Spleen (tissue), 7 donors: ENCODE results near the gene PATL1.

ENCODE experiments used
- POLR2AphosphoS5 ChIP-seq, 3 donors: sonication (generic); formaldehyde crosslinking; IDR thresholded peaks; one replicate each; pipeline ENCODE4 v1.5.1; 2017; ENCODE audit warnings: antibody characterized with exemption in 3 of 3
- TF ChIP-seq, protein P1 (sequence below), 11 experiments: fragments of 200-600 bp in 7 of 11; fragments of 450-650 bp in 4 of 11; sonication (generic) in 4 of 11; IDR thresholded peaks in 8 of 11; conservative IDR thresholded peaks in 3 of 11; 1 replicate in 7 of 11; 2 replicates in 4 of 11; pipeline versions ENCODE4 v1.4.0 to v1.8.0; 2016 to 2021; ENCODE audit warnings: antibody characterized with exemption in 11 of 11, inconsistent platforms in 4 of 11, mild to moderate bottlenecking in 1 of 11
- donor health status: DM: no; HTN: no; CAD: no; lungs with moderate emphysema.
- donor health status: DM: no; HTN: no; CAD: no.
- donor health status: DM: no; HTN: no; CAD: no.

DNA sequence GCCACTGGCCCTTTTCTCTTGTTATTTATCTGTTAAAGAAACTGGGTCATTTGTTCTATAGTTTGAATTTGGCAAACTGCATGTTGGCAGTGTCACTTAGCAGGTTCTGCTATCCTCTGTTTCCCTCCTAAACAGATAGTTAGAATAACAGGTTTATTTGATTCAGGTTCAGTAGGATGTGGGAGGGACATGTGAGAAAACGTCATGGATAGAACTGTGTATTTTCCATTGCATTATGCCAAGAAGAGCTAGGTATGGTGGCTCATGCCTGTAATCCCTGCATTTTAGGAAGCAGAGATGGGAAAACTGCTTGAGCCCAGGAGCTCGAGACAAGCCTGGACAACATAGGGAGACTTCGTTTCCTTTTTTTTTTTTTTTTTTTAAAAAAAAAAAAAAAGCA lies 24.3 kb downstream of the PATL1 start:
- TF ChIP-seq, protein P1, sequence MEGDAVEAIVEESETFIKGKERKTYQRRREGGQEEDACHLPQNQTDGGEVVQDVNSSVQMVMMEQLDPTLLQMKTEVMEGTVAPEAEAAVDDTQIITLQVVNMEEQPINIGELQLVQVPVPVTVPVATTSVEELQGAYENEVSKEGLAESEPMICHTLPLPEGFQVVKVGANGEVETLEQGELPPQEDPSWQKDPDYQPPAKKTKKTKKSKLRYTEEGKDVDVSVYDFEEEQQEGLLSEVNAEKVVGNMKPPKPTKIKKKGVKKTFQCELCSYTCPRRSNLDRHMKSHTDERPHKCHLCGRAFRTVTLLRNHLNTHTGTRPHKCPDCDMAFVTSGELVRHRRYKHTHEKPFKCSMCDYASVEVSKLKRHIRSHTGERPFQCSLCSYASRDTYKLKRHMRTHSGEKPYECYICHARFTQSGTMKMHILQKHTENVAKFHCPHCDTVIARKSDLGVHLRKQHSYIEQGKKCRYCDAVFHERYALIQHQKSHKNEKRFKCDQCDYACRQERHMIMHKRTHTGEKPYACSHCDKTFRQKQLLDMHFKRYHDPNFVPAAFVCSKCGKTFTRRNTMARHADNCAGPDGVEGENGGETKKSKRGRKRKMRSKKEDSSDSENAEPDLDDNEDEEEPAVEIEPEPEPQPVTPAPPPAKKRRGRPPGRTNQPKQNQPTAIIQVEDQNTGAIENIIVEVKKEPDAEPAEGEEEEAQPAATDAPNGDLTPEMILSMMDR (IDR thresholded peaks at IDR 0.05 in 8 of 11, conservative IDR thresholded peaks at IDR 0.05 in 3 of 11): no peak
- no peak for TF ChIP-seq POLR2AphosphoS5 (IDR thresholded peaks at IDR 0.05)
